ENCODE data around the gene RGPD5.
"Not testable (repeated sequence)": the region's sequence is repeated elsewhere in the genome, so short reads cannot be mapped to it uniquely, and the experiment has no call there.

Gene RGPD5

GRCh38 chr2:109794074-109794737 is at the start of gene RGPD5:
Gene RGPD5, plus strand, starts transcription at chr2:109794305. Its CDS starts 161 bp downstream, at chr2:109794466.
- not testable (repeated sequence) for H3K27me3 ChIP-seq, H3K9ac ChIP-seq, H3K4me3 ChIP-seq, H4K20me1 ChIP-seq, H3K9me3 ChIP-seq, H3K36me3 ChIP-seq, H3K27ac ChIP-seq, H3K4me2 ChIP-seq, H3K4me1 ChIP-seq

DNA sequence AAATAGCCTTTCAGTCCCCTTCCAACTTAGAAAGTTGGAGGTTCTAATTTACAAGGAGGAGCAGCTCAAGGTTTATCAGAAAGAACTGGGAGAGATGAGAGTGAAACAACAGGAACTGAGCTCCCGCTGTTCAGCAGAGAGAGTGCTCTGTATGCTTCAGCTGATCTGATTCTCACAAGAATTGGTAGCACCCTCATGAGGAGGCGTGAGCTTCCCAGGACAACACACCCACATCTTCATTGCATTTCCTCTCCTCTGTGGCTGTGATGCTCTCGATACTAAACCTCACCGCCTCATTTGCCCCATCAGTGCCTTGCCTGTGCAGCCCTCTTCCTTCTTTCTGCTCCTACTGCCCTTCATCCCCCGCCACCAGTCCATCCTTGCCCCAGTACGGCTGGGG is 42.5 kb upstream of the RGPD5 start:
- H4K20me1 ChIP-seq, H3K4me1 ChIP-seq, H3K9me3 ChIP-seq, H3K4me3 ChIP-seq, H3K27me3 ChIP-seq, H3K4me2 ChIP-seq, H3K27ac ChIP-seq, H3K9ac ChIP-seq, H3K36me3 ChIP-seq: not testable (repeated sequence)

DNA sequence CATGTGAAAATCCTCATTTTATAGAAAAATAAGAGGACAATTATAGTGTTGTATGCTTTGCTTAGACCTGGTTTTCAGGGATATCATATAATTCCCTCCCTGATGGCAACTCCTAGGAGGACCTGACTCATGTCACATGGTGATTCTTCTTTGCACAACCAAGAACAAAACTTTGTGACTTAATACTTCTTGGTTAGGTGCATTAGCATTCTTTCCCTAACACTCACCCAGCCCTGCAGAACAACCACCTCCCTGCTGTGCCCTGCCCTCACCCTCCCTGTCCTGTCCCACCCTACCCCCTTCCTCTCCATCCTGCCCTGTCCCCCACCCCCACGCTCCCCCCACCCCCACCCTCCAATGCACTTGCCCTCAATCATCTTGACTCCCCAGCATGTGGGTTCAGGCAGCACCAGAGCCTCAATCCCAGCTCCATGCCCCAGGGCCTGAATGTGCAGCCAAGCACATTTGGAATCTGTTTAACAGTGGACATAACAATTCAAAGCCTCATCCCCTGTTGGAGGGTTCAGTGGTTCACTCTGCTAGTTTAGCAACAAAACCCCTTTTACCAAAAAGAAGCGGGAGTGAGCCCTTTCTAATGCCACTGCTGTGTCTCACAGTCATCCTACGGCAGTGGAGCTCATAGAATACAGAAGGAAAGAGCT is 36.8 kb upstream of the RGPD5 start:
- not testable (repeated sequence) for H3K9me3 ChIP-seq, H3K4me2 ChIP-seq, H3K36me3 ChIP-seq, H3K4me1 ChIP-seq, H4K20me1 ChIP-seq, H3K27ac ChIP-seq, H3K9ac ChIP-seq, H3K4me3 ChIP-seq
- H3K27me3 ChIP-seq = peaks cover 14% of the 10 kb centered on the region; the same call in 1 of the 2 replicates

DNA sequence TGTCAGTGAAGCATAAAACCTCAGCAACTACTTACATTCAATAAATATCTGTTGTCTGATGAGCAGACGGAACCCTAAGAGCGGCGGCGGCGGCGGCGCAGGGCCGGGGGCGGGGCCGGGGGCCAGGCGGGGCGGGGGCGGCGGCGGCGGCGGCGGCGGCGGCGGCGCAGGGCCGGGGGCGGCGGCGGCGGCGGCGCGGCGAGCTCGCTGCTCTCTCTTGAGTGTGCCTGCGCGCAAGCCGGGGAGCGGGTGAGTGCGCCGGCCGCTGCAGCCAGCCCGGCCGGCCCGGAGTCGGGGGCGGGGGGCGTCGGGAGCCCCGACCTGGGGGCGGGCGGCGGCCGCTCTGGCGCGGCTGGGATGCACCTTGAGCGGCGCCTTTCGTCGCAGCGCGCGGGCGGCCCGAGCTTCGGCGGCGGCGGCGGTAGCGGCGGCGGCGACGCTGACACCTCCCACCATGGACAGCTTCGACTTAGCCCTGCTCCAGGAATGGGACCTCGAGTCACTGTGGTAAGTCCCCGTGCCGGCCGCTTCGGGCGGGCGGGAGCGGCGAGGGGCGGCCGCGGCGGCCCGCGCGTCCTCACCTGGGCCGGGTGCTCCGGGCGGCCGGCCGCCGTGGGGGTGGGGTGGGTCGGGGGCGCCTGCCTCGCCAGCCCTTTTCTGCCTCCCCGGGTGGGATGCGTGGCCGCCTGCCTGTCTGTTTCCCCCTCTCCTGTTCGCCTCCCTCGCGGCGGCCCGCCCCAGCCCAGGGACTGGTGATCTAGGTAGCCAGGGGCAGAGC is 33.7 kb upstream of the RGPD5 start:
- not testable (repeated sequence) for H3K27ac ChIP-seq, H3K9me3 ChIP-seq, H3K4me1 ChIP-seq, H3K9ac ChIP-seq, H3K36me3 ChIP-seq, H4K20me1 ChIP-seq, H3K4me3 ChIP-seq
- Histone ChIP-seq H3K27me3 (peaks cover 17% of the 10 kb centered on the region; the same call in 1 of the 2 replicates), H3K4me2 (peak overlapping the region; percentile 44)

DNA sequence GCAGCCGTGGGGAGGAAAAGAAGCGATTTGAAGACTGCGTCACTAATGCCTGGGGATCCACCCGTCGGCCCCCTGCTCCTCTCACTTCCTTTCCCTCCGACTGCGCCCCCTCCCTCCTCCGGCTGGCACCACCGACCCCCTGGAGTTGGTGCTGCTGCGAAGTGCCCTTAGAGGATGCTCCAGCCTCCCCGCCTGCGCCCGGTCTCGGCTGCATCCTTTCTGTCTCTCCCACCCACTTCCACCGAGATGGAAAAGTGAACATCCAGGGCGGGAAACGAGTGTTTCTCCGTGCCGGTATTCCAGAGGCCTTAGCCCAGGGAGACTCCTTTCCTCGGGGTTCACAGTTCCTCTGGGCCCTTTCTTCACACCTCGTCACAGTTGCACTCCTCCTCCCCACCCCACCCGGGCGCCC is 33.1 kb upstream of the RGPD5 start:
- not testable (repeated sequence) for H3K9ac ChIP-seq, H4K20me1 ChIP-seq, H3K4me3 ChIP-seq, H3K4me1 ChIP-seq, H3K9me3 ChIP-seq, H3K36me3 ChIP-seq, H3K27ac ChIP-seq, H3K4me2 ChIP-seq
- H3K27me3 ChIP-seq = peaks cover 17% of the 10 kb centered on the region; the same call in 1 of the 2 replicates

- not testable (repeated sequence) for H3K27ac ChIP-seq, H4K20me1 ChIP-seq, H3K9ac ChIP-seq, H3K4me2 ChIP-seq, H3K9me3 ChIP-seq, H3K4me1 ChIP-seq, H3K4me3 ChIP-seq, H3K36me3 ChIP-seq
- peaks cover 17% of the 10 kb centered on the region; the same call in 1 of the 2 replicates for H3K27me3 ChIP-seq
Observed at GRCh38 chr2:109761976-109762375, 32.1 kb upstream of the RGPD5 start.

DNA sequence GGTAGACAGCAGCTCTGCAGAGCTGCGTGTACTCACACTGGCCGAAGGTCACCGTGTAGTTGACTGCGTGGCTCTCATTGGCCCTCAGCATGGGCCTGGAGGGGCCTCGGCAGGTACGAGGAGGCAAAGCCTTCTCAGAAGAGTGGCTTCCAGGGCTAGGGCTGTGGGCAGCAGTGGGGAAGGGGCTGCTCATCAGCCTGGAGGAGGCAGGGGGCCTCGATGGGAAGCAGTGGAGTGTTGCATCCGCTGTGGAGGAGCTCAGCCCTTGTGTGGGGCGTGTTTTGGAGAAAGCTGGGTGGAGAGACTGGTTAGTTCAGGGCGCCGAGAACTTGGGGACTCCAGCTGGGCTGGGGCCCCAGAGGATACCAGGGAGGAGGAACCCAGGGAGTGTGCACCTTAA is 28.0 kb upstream of the RGPD5 start:
- H3K27ac ChIP-seq, H3K4me1 ChIP-seq, H3K4me2 ChIP-seq, H3K36me3 ChIP-seq, H3K4me3 ChIP-seq, H3K9me3 ChIP-seq, H3K9ac ChIP-seq, H4K20me1 ChIP-seq: not testable (repeated sequence)
- peaks cover 12% of the 10 kb centered on the region; the same call in 1 of the 2 replicates for H3K27me3 ChIP-seq

DNA sequence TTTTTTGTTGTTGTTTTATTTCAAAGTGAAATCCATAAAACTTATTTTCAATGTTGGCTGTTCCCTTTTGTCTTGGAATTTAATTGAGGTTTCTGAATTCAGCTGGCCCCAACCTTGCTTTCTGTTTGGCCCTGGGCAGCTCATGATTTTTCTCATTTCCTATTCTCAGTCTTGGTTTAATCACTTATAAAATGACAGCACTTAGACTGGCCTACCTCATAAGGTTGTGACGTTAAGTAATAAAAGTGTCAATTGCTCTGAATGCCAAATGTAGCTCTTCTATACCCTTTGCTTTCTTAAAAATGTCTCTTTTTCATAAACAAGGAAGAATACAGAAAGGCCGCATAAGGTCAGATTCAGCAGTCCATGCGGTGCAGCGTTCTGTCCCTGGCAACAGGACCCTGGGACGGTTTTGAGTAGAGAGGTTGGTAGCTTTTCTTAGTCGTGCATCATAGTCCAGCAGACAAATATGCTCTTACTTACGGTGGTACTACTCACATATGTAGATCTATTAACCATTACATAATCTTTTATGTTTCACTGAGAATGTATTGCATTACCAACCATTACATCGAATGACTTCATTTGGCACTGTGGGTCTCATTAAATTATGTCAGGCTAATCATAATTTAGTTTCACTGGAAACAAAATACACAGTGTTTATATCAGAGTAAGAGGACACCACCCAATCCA is 27.1 kb upstream of the RGPD5 start:
- H3K9ac ChIP-seq, H3K4me3 ChIP-seq, H3K27ac ChIP-seq, H3K27me3 ChIP-seq, H3K9me3 ChIP-seq, H3K36me3 ChIP-seq, H4K20me1 ChIP-seq, H3K4me2 ChIP-seq, H3K4me1 ChIP-seq: not testable (repeated sequence)

DNA sequence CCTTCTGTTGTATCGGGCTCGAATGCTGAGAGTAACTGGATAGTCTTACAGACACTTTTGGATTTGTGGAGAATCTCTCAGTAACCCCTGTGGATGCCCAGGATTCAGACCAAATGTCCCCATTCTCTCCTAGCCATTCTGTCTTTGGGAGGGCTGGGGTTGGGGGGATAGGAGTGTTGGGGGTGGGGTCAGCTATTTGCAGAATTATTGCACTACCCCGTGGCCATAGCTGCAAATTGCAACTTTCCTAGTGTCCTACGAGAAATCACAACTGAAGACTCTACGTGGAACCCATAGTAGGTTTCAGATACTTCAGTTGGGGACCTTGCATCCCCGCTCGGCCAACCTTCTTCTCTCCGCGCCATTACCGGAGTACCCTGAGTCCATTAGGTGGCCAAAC is 25.2 kb upstream of the RGPD5 start:
- not testable (repeated sequence) for H4K20me1 ChIP-seq, H3K36me3 ChIP-seq, H3K9ac ChIP-seq, H3K27ac ChIP-seq, H3K4me1 ChIP-seq, H3K9me3 ChIP-seq, H3K27me3 ChIP-seq, H3K4me2 ChIP-seq, H3K4me3 ChIP-seq

GRCh38 chr2:109779118-109779517 is 15.0 kb upstream of the RGPD5 start:
- not testable (repeated sequence) for H3K36me3 ChIP-seq, H3K4me2 ChIP-seq, H3K27me3 ChIP-seq, H3K9ac ChIP-seq, H3K27ac ChIP-seq, H3K4me1 ChIP-seq, H3K4me3 ChIP-seq, H4K20me1 ChIP-seq, H3K9me3 ChIP-seq

DNA sequence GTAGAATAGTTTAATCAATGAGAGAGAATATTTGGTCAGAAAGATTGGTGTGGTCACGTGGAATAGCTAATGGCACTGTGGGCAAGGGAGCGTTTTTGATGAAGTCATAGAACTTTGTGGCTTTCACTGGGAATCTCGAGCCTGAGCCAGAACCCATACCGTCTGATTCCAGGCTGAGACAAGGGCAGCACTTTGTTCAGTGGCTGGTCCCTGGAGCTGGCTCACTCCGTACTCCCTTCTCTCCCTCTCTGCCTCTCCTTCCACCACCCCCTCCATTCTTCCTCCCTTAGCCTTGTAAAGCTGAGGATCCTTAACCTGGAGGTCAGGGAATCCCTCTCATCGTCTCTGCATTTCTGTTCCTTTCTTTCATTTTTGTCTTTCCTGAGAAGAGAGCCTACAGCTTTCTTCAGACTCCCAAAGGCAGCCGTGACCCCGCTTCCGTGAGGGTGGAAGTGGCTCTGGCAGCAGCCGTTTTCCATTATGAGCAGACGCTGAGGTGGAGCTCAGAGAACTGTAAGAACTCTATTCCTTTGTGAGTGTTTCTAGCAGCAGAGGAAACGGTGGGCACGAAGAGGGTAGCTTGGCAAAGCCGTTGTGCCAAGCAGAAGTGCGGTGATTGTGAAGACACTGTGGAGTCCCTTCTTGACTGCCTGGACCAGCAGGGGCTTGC is 12.8 kb upstream of the RGPD5 start:
- H3K9ac ChIP-seq, H4K20me1 ChIP-seq, H3K4me1 ChIP-seq, H3K4me2 ChIP-seq, H3K27ac ChIP-seq, H3K36me3 ChIP-seq, H3K9me3 ChIP-seq, H3K4me3 ChIP-seq, H3K27me3 ChIP-seq: not testable (repeated sequence)

GRCh38 chr2:109782446-109782993 is 11.6 kb upstream of the RGPD5 start:
- H3K9ac ChIP-seq, H3K27ac ChIP-seq, H3K9me3 ChIP-seq, H3K4me3 ChIP-seq, H3K27me3 ChIP-seq, H3K36me3 ChIP-seq, H3K4me1 ChIP-seq, H4K20me1 ChIP-seq, H3K4me2 ChIP-seq: not testable (repeated sequence)

DNA sequence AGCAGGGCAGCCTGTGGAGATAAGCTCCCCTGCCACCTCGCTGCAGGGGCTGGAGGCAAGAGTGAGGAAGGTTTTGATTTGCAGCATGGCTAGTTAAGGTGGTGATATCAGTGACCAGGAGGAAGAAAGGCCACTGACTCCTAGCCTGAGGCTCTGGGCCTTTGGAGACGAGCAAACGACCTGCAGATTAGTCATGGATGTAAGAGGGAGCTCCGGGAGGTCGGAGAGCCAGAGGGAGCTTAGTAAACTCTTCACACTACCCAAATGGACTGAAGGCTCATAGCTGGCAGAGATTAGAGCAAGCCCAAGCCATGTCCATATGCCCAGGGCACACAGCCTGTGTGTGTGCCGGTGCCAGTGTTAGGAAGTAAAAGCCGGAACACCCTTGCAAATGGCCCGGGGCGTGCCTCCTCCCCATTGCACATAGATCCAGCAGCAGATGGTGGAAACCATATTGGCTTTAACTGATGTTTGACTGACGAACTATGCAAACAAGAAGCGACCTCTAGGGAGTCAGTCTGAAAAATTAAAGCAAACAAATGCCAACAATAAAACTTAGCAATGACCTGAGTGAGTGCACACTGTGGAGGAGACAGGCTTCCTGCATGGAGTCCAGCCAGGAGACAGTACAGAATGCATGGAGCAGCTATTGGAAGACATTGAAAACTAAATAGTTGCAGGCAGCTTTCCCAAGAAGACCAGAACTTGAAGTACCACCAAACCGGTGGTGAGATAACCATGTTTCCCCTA is 2.4 kb upstream of the RGPD5 start:
- not testable (repeated sequence) for H3K9ac ChIP-seq, H4K20me1 ChIP-seq, H3K4me2 ChIP-seq, H3K9me3 ChIP-seq, H3K4me3 ChIP-seq, H3K36me3 ChIP-seq, H3K27me3 ChIP-seq, H3K4me1 ChIP-seq, H3K27ac ChIP-seq

All from BLaER1 (cell line).